ENCODE measurements around the gene TUNAR.

Gene TUNAR

GRCh38 chr14:95876761-95877538 is at the start of gene TUNAR:
Gene TUNAR (plus strand): TSS chr14:95876832.
- no peak for DNase-seq

- DNase-seq, result no peak
Observed at GRCh38 chr14:95828649-95829265, 47.9 kb upstream of the TUNAR start.

GRCh38 chr14:95829321-95829720 is 47.3 kb upstream of the TUNAR start:
- DNase-seq, result no peak

- no peak for DNase-seq
Observed at GRCh38 chr14:95830386-95830785, 46.2 kb upstream of the TUNAR start.

- DNase-seq, result no peak
Observed at GRCh38 chr14:95831041-95831440, 45.6 kb upstream of the TUNAR start.

GRCh38 chr14:95831468-95831867 is 45.2 kb upstream of the TUNAR start:
- DNase-seq, result no peak

GRCh38 chr14:95832012-95832411 is 44.6 kb upstream of the TUNAR start:
- DNase-seq, result no peak

GRCh38 chr14:95833429-95833828 is 43.2 kb upstream of the TUNAR start:
- DNase-seq, result no peak

GRCh38 chr14:95834496-95834895 is 42.1 kb upstream of the TUNAR start:
- DNase-seq, result no peak

- DNase-seq, result peak; percentile 9
Observed at GRCh38 chr14:95835121-95835730, 41.4 kb upstream of the TUNAR start.

- DNase-seq, result no peak
Observed at GRCh38 chr14:95838862-95839261, 37.8 kb upstream of the TUNAR start.

GRCh38 chr14:95840094-95840700 is 36.4 kb upstream of the TUNAR start:
- DNase-seq, result no peak

- DNase-seq, result no peak
Observed at GRCh38 chr14:95841668-95842067, 35.0 kb upstream of the TUNAR start.

GRCh38 chr14:95849761-95850160 is 26.9 kb upstream of the TUNAR start:
- DNase-seq, result no peak

GRCh38 chr14:95850429-95850828 is 26.2 kb upstream of the TUNAR start:
- no peak for DNase-seq

GRCh38 chr14:95855606-95856005 is 21.0 kb upstream of the TUNAR start:
- DNase-seq, result no peak

GRCh38 chr14:95857275-95857674 is 19.4 kb upstream of the TUNAR start:
- DNase-seq, result no peak

GRCh38 chr14:95858893-95859292 is 17.7 kb upstream of the TUNAR start:
- DNase-seq, result no peak

- no peak for DNase-seq
Observed at GRCh38 chr14:95862243-95862642, 14.4 kb upstream of the TUNAR start.

GRCh38 chr14:95863295-95863694 is 13.3 kb upstream of the TUNAR start:
- DNase-seq, result no peak

GRCh38 chr14:95869776-95870175 is 6.9 kb upstream of the TUNAR start:
- no peak for DNase-seq

GRCh38 chr14:95870772-95871171 is 5.9 kb upstream of the TUNAR start:
- DNase-seq, result no peak

GRCh38 chr14:95871531-95871930 is 5.1 kb upstream of the TUNAR start:
- DNase-seq, result no peak

GRCh38 chr14:95872777-95873176 is 3.9 kb upstream of the TUNAR start:
- no peak for DNase-seq
